GM12891 (cell line): Measurements from ENCODE around the gene PLA1A.

Experiments
- PAX5 ChIP-seq: IDR thresholded peaks from 2 replicates; pipeline ENCODE4 v1.6.1; 2011; ENCODE audit warnings: low read length, moderate library complexity, mild to moderate bottlenecking; ENCODE audit not compliant: insufficient read depth, severe bottlenecking
- POLR2A ChIP-seq: IDR thresholded peaks from 2 replicates; pipeline ENCODE4 v1.6.1; 2011; ENCODE audit warnings: low read depth, low read length, control low read depth
- POLR2AphosphoS5 ChIP-seq: IDR thresholded peaks from 2 replicates; pipeline ENCODE4 v1.6.1; 2011; ENCODE audit warnings: low read depth, low read length, control low read depth
- SPI1 ChIP-seq: IDR thresholded peaks from 2 replicates; pipeline ENCODE4 v1.6.1; 2011; ENCODE audit warnings: low read depth, low read length, control low read depth
- TAF1 ChIP-seq: IDR thresholded peaks from 2 replicates; pipeline ENCODE4 v1.6.1; 2011; ENCODE audit warnings: low read depth, low read length, control low read depth

- TF ChIP-seq TAF1 (no peak), POLR2A (no peak), POLR2AphosphoS5 (no peak), PAX5 (no peak), SPI1 (peak; percentile 65; the same call in 1 of the 2 replicates)
Observed at GRCh38 chr3:119602676-119603075, 5.0 kb downstream of the PLA1A start.
